Activated naive CD8-positive, alpha-beta T cell treated with anti-CD3 and anti-CD28 coated beads for 36 hours (primary cell): ENCODE measurements around the gene NFIB. TPM values are rescaled to one million over a fixed set of nuclear protein-coding genes. Genes with fewer than 3 reads are reported as not detected.

Experiments
- DNase-seq: peaks from one replicate; pipeline ENCODE4 v3.0.0; 2021
- H3K27ac Mint-ChIP-seq: one replicate; pipeline ENCODE4 v1.8.0; 2022; ENCODE audit warnings: mild to moderate bottlenecking, moderate library complexity, mixed read lengths
- H3K27me3 Mint-ChIP-seq: one replicate; pipeline ENCODE4 v1.8.0; 2022; ENCODE audit warnings: mild to moderate bottlenecking, mixed read lengths
- H3K36me3 Mint-ChIP-seq: one replicate; pipeline ENCODE4 v1.8.0; 2021; ENCODE audit warnings: mild to moderate bottlenecking, mixed read lengths
- H3K4me1 Mint-ChIP-seq: one replicate; pipeline ENCODE4 v1.8.0; 2021; ENCODE audit warnings: mixed read lengths
- H3K4me3 Mint-ChIP-seq: one replicate; pipeline ENCODE4 v1.8.0; 2022; ENCODE audit warnings: mild to moderate bottlenecking, moderate library complexity, mixed read lengths
- H3K9me3 Mint-ChIP-seq: one replicate; pipeline ENCODE4 v1.8.0; 2022; ENCODE audit warnings: mixed read lengths
- total RNA-seq, 2 experiments: library from RNA; stranded (reverse); gene quantifications; one replicate each; pipeline ENCODE4 v1.2.3, GENCODE V29; 2021

The NFIB gene
- total RNA-seq, 2 experiments from 2014 or later = not detected

DNA sequence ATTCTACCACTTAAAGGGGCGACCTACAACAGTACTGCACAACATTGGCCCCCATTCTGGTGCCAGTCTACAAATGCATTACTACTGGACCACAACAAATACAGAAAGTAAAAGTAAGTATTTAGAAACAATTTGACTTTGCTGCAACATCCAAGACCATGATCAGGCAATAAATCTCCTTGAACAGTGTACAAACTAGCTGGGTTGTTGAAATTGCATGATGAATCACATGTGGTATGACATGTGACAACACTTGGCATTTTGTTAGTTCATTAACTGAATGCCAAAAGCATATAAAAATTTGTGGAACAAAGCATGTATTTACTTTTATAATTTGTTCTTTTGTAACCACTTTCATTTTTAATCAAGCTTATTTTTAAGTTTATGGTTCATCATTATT lies 270.5 kb downstream of the NFIB start:
- no peak overlapping the region for H3K4me3 Mint-ChIP-seq
- no peak for DNase-seq
- H3K36me3 Mint-ChIP-seq = no peaks in the 10 kb centered on the region
- no peaks in the 10 kb centered on the region for H3K4me1 Mint-ChIP-seq
- H3K9me3 Mint-ChIP-seq = peaks cover 3% of the 10 kb centered on the region
- H3K27ac Mint-ChIP-seq = no peak overlapping the region
- H3K27me3 Mint-ChIP-seq = no peaks in the 10 kb centered on the region

DNA sequence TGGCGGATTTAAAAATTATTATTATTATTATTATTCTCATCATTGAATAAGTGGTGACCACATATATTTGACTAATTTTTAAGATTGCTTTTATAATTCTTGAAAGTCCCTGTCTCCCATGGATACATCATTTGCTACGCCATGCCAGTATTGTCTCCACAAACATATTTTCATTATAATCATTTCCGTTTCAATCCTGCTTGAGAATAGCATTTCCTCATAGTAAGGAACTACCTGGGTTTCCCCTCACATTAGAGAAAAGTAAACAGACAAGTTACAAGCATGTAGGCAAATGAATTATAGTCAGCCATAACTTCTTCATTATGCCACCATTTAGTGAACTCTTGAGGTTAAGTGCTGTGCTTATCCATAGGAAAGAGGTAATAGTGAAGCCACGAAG lies 276.6 kb downstream of the NFIB start:
- H3K4me3 Mint-ChIP-seq = no peak overlapping the region
- H3K36me3 Mint-ChIP-seq = no peaks in the 10 kb centered on the region
- DNase-seq = no peak
- H3K27me3 Mint-ChIP-seq = no peaks in the 10 kb centered on the region
- H3K27ac Mint-ChIP-seq = no peak overlapping the region
- H3K9me3 Mint-ChIP-seq = peaks cover 5% of the 10 kb centered on the region
- no peaks in the 10 kb centered on the region for H3K4me1 Mint-ChIP-seq

DNA sequence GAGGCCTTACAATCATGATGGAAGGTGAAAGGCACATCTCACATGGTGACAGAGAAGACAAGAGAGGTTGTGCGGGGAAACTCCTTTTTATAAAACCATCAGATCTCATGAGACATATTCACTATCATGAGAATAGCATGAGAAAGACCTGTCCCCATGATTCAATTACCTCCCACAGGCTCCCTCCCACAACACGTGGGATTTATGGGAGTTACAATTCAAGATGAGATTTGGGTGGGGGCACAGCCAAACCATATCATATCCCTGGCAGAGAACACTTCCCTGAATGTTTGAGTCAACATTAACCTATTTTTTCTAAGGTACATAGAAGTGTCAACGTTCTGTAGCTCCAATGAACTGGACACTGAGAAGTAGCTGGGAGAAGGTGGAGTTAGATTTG lies 280.9 kb downstream of the NFIB start:
- Mint-ChIP-seq H3K27me3 (no peaks in the 10 kb centered on the region), H3K4me3 (no peak overlapping the region), H3K4me1 (no peaks in the 10 kb centered on the region), H3K36me3 (no peaks in the 10 kb centered on the region), H3K27ac (no peak overlapping the region), H3K9me3 (peaks cover 4% of the 10 kb centered on the region)
- DNase-seq = no peak
